Loucy (cell line): ENCODE results near the gene RHOA.

Experiments
- H2AFZ ChIP-seq: fragments of 200-600 bp; sonication (generic); 2 replicates; pipeline ENCODE4 v1.6.0; 2016; ENCODE audit warnings: antibody characterized with exemption, mild to moderate bottlenecking, low read length, moderate library complexity
- H3F3A ChIP-seq: fragments of 200-600 bp; 2 replicates; pipeline ENCODE4 v1.6.0; 2016; ENCODE audit warnings: antibody characterized with exemption, low read depth, mild to moderate bottlenecking
- H3K27me3 ChIP-seq: fragments of 200-600 bp; sonication (generic); 2 replicates; pipeline ENCODE4 v1.6.1; 2014; ENCODE audit warnings: low read length, mild to moderate bottlenecking; ENCODE audit not compliant: insufficient read depth, poor library complexity, severe bottlenecking
- H3K36me3 ChIP-seq: fragments of 200-600 bp; sonication (generic); 2 replicates; pipeline ENCODE4 v1.6.1; 2016; ENCODE audit warnings: low read length; ENCODE audit not compliant: insufficient read depth
- H3K4me1 ChIP-seq: fragments of 200-600 bp; sonication (generic); 2 replicates; pipeline ENCODE4 v1.5.1; 2014; ENCODE audit warnings: low read length, mild to moderate bottlenecking; ENCODE audit not compliant: insufficient read depth, poor library complexity, severe bottlenecking
- H3K4me2 ChIP-seq: fragments of 200-600 bp; sonication (generic); 2 replicates; pipeline ENCODE4 v1.6.0; 2014; ENCODE audit warnings: antibody characterized with exemption, low read length, low read depth, mild to moderate bottlenecking; ENCODE audit not compliant: poor library complexity, severe bottlenecking
- H3K4me3 ChIP-seq: fragments of 200-600 bp; sonication (generic); 2 replicates; pipeline ENCODE4 v1.5.1; 2014; ENCODE audit warnings: low read length, mild to moderate bottlenecking, mixed read lengths; ENCODE audit not compliant: poor library complexity, severe bottlenecking
- H3K79me2 ChIP-seq: fragments of 200-600 bp; sonication (generic); 2 replicates; pipeline ENCODE4 v1.6.1; 2014; ENCODE audit warnings: low read length; ENCODE audit not compliant: insufficient read depth
- H3K9ac ChIP-seq: fragments of 200-600 bp; sonication (generic); 2 replicates; pipeline ENCODE4 v1.6.0; 2014; ENCODE audit warnings: mild to moderate bottlenecking, low read depth, low read length, moderate library complexity; ENCODE audit not compliant: poor library complexity, severe bottlenecking
- H3K9me2 ChIP-seq: fragments of 200-600 bp; sonication (generic); replicated peaks from 2 replicates; pipeline ENCODE4 v1.6.1; 2016; ENCODE audit warnings: low read depth, low read length, mixed read lengths
- H3K9me3 ChIP-seq: fragments of 200-600 bp; sonication (generic); 2 replicates; pipeline ENCODE4 v1.6.1; 2014; ENCODE audit warnings: mild to moderate bottlenecking, antibody characterized with exemption, low read length, low read depth; ENCODE audit not compliant: insufficient read depth
- H4K20me1 ChIP-seq: fragments of 200-600 bp; sonication (generic); 2 replicates; pipeline ENCODE4 v1.6.0; 2014; ENCODE audit warnings: antibody characterized with exemption, low read length, mild to moderate bottlenecking; ENCODE audit not compliant: insufficient read depth, poor library complexity, severe bottlenecking
- CTCF ChIP-seq: fragments of 200-600 bp; sonication (generic); conservative IDR thresholded peaks from 2 replicates; pipeline ENCODE4 v1.5.1; 2014; ENCODE audit warnings: mild to moderate bottlenecking, antibody characterized with exemption, low read length
- EZH2phosphoT487 ChIP-seq: fragments of 200-600 bp; IDR thresholded peaks from 2 replicates; pipeline ENCODE4 v1.6.1; 2018; ENCODE audit warnings: antibody characterized with exemption, mild to moderate bottlenecking, moderate library complexity, borderline replicate concordance

Gene RHOA

GRCh38 chr3:49403891-49404290 lies 7.9 kb downstream of the RHOA start:
- H4K20me1 ChIP-seq: peaks cover 89% of the 10 kb centered on the region
- H3K9ac ChIP-seq: no peak overlapping the region
- no peak overlapping the region for H2AFZ ChIP-seq
- peaks cover 18% of the 10 kb centered on the region for H3K4me1 ChIP-seq
- no peaks in the 10 kb centered on the region for H3K9me3 ChIP-seq
- no peak for TF ChIP-seq CTCF
- TF ChIP-seq EZH2phosphoT487: no peak
- no peaks in the 10 kb centered on the region for H3K27me3 ChIP-seq
- peaks cover 26% of the 10 kb centered on the region; the same call in 1 of the 2 replicates for H3K36me3 ChIP-seq
- H3K9me2 ChIP-seq: no peaks in the 10 kb centered on the region
- no peak overlapping the region for H3K4me2 ChIP-seq
- H3F3A ChIP-seq: no peaks in the 10 kb centered on the region
- H3K4me3 ChIP-seq: no peak overlapping the region
- H3K79me2 ChIP-seq: peaks cover 100% of the 10 kb centered on the region

- Histone ChIP-seq H4K20me1 (peaks cover 86% of the 10 kb centered on the region), H3K4me2 (no peak overlapping the region), H3K9me2 (no peaks in the 10 kb centered on the region), H3F3A (no peaks in the 10 kb centered on the region), H3K9me3 (no peaks in the 10 kb centered on the region), H3K27me3 (no peaks in the 10 kb centered on the region), H3K4me3 (no peak overlapping the region), H3K36me3 (peaks cover 30% of the 10 kb centered on the region; the same call in 1 of the 2 replicates), H3K9ac (no peak overlapping the region), H3K79me2 (peaks cover 100% of the 10 kb centered on the region), H2AFZ (no peak overlapping the region), H3K4me1 (peaks cover 5% of the 10 kb centered on the region)
- no peak for TF ChIP-seq CTCF
- no peak for TF ChIP-seq EZH2phosphoT487
Observed at GRCh38 chr3:49401766-49402165, 10.0 kb downstream of the RHOA start.

GRCh38 chr3:49399461-49399860 lies 12.3 kb downstream of the RHOA start:
- Histone ChIP-seq H3F3A (no peaks in the 10 kb centered on the region), H2AFZ (no peak overlapping the region), H3K36me3 (peaks cover 49% of the 10 kb centered on the region; the same call in 1 of the 2 replicates), H3K4me3 (no peak overlapping the region), H3K9ac (no peak overlapping the region), H3K9me2 (no peaks in the 10 kb centered on the region), H3K4me1 (peaks cover 4% of the 10 kb centered on the region), H3K9me3 (no peaks in the 10 kb centered on the region), H3K27me3 (no peaks in the 10 kb centered on the region), H3K4me2 (no peak overlapping the region), H4K20me1 (peaks cover 86% of the 10 kb centered on the region), H3K79me2 (peaks cover 100% of the 10 kb centered on the region)
- TF ChIP-seq EZH2phosphoT487 (no peak), CTCF (no peak)
